Measurements from ENCODE around the gene TRNAU1AP.

GRCh38 chr1:28526886-28527285 lies 26.0 kb upstream of the TRNAU1AP start:
- TF ChIP-seq, protein P1, sequence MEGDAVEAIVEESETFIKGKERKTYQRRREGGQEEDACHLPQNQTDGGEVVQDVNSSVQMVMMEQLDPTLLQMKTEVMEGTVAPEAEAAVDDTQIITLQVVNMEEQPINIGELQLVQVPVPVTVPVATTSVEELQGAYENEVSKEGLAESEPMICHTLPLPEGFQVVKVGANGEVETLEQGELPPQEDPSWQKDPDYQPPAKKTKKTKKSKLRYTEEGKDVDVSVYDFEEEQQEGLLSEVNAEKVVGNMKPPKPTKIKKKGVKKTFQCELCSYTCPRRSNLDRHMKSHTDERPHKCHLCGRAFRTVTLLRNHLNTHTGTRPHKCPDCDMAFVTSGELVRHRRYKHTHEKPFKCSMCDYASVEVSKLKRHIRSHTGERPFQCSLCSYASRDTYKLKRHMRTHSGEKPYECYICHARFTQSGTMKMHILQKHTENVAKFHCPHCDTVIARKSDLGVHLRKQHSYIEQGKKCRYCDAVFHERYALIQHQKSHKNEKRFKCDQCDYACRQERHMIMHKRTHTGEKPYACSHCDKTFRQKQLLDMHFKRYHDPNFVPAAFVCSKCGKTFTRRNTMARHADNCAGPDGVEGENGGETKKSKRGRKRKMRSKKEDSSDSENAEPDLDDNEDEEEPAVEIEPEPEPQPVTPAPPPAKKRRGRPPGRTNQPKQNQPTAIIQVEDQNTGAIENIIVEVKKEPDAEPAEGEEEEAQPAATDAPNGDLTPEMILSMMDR (IDR thresholded peaks at IDR 0.05; ENCODE audit: low read length) = no peak
- TF ChIP-seq EZH2 (optimal IDR thresholded peaks at IDR 0.05; ENCODE audit: low read depth, low read length) (no peak), EZH2phosphoT487 (IDR thresholded peaks at IDR 0.05; ENCODE audit: low read length) (no peak)
